ENCODE data around the gene ZP2.
"Not testable (repeated sequence)": the region's sequence is repeated elsewhere in the genome, so short reads cannot be mapped to it uniquely, and the experiment has no call there.

Gene ZP2

DNA sequence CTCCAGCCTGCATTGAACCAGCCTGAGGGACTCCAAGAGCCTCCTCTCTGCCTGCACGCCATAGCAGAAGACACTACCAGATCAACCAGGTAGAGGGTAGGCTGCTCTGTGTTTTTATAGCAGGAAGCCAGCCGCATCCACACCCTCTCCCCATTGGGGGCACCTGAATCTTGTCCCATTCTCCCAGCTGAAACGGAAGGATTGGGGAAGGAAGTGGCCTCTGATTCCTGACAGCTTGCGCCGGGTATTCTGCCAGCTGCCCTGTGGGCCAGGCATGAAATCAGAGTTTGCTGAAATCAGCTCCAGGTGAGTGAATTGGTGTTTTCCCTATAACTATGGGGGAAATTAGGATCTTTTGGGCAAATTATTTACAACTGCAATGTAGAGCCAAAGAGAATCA lies at the start of gene ZP2:
Gene ZP2 (minus strand): TSS at position 89 of the 400 bp plus-strand sequence. CDS start 27 bp downstream, at position 62.
- DNase-seq, result no peak

DNA sequence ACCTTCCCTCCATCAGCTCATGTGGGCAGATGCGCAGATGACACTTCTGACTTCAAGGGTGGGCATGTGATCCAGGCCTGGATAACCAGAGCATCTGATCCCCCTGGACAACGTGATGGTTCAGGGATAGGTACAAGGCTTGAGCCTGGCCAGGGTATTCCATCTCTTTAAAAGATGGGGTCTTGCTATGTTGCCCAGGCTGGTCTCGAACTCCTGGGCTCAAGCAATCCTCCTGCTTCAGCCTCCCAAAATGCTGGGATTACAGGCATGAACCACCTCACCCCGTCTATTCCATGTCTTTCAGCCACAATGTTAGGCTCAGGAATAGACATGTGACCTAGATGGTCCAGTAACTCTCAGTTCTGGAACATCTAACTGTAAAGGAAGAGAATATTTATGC lies 45.9 kb upstream of the ZP2 start:
- no peak for DNase-seq

DNA sequence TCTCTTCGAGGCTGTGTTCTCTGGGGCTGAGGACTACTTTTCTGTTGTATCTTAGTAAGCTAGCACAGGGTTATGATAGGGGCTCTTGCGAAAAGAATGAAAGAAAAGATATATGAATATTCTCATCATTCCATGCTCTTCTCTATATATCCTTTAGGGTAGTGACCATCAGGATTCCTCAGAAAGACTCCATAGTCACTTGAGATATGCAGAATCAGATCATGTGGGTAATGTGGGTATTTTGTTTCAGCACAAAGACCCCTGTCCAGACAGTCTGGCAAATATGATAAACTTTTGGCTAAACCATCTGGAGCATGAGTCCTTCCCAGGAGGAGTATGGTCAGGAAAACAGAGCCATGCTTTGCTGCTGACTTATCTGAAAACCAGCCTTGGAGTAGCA lies 45.3 kb upstream of the ZP2 start:
- DNase-seq, result no peak

GRCh38 chr16:21253470-21253869 lies 42.1 kb upstream of the ZP2 start:
- DNase-seq, result no peak

DNA sequence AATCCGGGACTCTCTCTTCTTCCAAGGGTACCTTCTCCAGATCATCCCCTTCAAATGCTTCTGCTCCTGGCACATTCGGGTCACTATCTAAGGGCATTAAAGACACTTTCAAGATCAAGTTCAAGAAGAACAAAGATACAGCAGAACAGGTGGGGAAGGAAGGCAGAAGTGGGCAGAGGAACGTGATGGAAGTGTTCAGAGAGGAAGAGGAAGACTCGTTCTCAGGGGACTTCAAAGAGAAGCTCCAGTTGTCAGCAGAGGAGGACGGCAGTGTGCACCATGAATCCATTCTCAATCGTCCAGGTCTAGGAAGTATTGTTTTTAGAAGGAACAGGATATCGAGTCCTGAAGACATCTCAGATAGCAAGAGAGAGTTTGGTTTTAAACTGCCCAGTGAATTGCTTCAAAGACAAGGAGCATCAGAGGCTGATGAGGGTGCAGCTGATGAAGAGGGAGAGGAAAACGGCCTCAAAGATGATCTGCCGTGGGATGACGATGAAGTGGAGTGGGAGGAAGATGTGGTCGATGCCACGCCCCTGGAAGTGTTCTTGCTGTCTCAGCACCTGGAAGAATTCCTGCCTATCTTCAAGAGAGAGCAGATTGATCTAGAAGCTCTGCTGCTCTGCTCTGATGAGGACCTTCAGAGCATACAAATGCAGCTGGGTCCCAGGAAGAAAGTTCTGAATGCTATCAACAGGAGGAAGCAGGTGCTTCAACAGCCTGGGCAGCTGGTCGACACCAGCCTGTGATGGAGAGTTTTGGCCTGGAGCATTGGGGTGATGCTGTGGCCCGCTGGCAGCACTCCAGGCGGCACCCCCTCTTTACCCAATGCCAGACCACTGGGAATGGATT lies 38.9 kb upstream of the ZP2 start:
- DNase-seq, result no peak

- not testable (repeated sequence) for DNase-seq
Measured at GRCh38 chr16:21248179-21248578, 36.8 kb upstream of the ZP2 start.

GRCh38 chr16:21244518-21245215 lies 33.3 kb upstream of the ZP2 start:
- DNase-seq, result no peak

DNA sequence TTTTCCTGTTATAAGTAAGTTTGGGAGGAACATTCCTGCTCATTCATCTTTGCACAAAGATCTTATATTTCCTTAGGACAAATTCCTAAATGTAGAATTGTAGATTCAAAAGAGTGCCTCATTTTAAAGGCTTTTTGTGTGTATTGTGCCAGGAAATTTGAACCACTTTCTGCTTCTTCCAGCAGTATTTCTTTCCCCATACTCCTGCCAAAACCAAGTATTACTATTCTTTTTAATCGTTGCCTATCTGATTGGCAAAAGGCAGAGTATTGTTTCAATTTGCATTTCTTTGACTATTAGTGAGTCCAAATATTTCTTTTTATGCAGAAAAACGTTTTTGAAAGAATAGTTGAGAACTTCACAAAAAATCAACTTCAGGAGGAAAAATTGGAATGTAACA lies 31.4 kb upstream of the ZP2 start:
- DNase-seq, result no peak

DNA sequence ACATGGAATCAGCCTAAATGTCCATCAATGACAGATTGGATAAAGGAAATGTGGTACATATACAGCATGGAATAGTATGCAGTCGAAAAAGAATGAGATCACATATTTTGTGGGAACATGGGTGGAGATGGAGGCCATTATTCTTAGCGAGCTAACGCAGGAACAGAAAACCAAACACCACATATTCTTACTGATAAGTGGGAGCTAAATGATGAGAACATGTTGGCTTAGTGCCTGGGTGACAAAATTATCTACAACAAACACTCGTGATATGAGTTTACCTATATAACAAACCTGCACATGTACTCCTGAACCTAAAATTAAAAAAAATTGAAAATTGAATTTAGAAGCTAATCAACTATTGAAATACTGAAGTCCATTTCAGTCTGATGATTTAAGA lies 28.3 kb upstream of the ZP2 start:
- no peak for DNase-seq

DNA sequence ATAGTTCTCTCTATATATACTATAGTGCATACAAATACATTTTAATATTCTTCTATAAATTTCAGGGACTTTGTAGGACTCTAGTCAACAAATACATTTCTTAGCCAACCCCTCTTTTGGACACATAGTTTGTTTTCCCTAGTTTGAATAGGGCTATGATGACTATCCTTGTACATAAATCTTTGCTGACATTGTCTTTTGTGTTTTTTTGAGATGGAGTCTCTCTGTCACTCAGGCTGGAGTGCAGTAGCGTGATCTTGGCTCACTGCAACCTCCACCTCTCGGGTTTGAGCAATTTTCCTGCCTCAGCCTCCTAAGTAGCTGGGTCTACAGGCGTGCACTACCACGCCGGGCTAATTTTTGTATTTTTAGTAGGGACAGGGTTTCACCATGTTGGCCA lies 25.5 kb upstream of the ZP2 start:
- no peak for DNase-seq

DNA sequence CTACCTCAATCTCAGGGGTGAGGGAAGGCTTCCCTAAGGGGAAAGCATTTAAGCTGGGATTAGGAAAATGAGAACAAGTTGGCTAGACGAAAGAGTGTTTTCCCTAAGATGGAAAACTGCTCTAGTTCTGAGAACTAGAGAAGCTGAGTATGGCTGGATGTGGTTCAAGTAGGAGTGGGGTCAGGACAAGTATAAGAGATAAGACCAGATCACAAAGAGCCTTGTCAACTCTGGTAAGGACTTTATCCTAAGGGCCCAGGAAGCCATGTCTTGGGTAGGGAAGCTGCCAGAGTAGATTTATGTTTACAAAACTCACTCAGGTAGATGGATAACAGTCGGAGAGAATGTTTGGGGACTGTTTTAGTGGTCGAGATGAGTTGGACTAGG lies 23.8 kb upstream of the ZP2 start:
- DNase-seq, result no peak

- DNase-seq, result no peak
Measured at GRCh38 chr16:21233521-21234150, 22.3 kb upstream of the ZP2 start, which contains the start of gene ANKS4B. Gene ANKS4B (plus strand): TSS chr16:21233699. CDS start chr16:21233738, 39 bp downstream.

DNA sequence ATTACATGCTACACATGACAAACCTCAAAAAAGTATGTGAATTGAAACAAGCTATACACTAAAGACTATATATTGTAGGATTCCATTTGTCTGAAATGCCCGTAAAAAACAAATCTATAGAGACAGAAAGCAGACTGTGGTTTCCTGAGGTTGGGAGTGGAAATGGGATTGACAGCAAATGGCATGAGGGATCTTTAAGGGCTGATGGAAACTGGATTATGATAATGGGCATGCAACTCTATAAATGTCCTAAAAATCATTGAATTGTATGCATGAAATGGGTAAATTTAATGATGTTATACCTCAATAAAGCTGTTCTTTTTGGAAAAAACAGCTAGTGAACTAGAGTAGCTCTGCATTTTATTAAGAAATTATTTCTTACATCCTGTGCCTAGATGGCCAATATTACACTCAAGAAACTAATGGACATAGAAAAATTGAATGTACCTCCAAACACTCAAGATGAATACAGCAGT lies 21.7 kb upstream of the ZP2 start:
- no peak for DNase-seq

GRCh38 chr16:21228361-21228872 lies 17.0 kb upstream of the ZP2 start:
- no peak for DNase-seq

DNA sequence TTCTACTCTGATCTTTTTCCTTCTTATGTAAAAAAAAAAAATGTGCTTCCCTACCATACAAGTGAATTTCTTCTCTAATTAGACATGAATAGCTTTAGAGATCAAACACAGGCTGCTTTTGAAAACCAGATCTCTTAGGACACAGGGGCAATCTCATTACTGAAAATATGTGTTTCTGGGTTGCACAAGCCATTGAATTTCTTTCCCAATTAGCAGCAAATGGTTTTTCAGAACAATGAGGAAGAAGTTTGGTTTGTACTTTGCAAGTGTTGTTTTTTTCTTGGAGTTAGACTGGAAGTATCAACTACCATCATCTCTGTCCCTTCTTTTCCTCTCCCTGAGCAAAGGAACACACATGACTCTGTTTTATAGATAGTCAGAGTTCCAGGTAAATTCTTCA lies 16.5 kb upstream of the ZP2 start:
- DNase-seq, result no peak

- DNase-seq, result no peak
Measured at GRCh38 chr16:21226749-21227148, 15.4 kb upstream of the ZP2 start.

- no peak for DNase-seq
Measured at GRCh38 chr16:21224800-21225199, 13.4 kb upstream of the ZP2 start.

DNA sequence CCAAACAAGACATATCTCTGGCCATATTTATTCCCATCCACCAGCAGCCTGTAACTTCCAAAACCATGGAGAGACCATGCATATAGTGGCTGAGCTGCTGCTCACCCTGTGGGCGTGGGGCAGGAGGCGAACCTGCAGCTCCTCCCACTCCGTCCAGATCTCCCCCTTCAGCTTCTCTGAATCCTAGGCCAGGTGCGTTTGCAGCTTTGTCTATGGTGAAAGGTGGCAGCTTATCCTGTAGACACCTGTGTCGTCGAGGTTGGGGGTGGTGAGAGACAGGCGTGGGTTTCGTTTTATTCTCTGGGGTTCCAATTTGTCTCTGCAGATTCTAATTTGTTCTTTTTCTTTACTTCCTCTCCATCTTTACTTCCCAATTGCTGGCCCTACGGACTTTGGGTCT lies 12.4 kb upstream of the ZP2 start:
- DNase-seq, result no peak

DNA sequence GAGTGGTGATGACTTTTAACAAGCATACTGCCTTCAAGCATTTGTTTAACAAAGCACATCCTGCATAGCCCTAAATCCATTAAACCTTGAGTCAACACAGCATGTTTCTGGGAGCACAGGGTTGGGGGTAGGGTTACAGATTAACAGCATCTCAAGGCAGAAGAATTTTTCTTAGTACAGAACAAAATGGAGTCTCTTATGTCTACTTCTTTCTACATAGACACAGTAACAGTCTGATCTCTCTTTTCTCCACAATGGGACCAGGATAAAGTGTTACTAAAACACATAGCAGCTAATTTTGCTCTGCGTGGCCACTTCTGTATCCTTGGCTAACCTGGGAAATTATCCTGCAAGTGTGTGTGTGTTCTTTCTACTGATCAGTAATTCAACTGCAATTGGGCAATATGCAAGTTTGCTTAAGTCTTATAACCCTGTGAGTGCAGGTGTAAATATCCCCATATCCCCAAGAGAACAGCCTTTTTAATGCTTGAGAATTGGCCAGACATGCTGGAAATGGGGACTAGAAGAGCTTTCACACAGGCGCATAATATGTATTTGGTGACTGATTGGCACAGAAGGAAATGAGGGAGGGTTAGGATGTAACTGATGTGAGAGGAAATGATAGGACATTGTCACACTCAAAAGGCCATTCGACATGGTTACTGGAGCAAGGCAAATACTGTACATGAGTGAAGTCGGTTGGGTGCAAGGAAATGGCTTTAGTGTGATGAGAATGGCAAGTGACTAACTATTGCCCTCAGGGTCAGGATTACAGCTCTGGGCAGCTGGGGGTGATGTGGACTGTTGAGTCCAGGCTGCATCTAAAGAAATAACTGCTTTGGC lies 11.3 kb upstream of the ZP2 start:
- DNase-seq, result peak; percentile 62

GRCh38 chr16:21219551-21219950 lies 8.2 kb upstream of the ZP2 start:
- no peak for DNase-seq

GRCh38 chr16:21218153-21218552 lies 6.8 kb upstream of the ZP2 start:
- no peak for DNase-seq

DNA sequence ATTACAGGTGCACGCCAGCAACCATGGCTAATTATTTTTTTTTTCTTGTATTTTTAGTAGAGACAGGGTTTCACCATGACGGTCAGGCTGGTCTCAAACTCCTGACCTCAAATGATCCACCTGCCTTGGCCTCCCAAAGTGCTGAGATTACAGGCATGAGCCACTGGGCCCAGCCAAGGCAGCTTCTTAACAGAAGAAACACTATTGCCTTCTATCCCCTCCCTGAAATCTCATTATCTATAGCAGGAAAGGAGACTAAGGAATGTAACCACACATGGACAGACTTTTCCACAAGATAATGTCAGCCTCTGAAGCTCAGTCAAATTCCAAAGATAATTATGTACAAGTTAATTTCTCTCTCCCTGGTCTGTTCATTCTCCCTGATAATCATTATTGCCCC lies 5.7 kb upstream of the ZP2 start:
- DNase-seq, result no peak

- DNase-seq, result no peak
Measured at GRCh38 chr16:21214086-21214485, 2.7 kb upstream of the ZP2 start.
